Panc1 (cell line): ENCODE results near the gene DRD2.

Experiments
- CTCF ChIP-seq: fragments of 450-650 bp; IDR thresholded peaks from 2 replicates; pipeline ENCODE4 v1.5.1; 2017; ENCODE audit warnings: mild to moderate bottlenecking
- POLR2AphosphoS5 ChIP-seq: IDR thresholded peaks from 2 replicates; pipeline ENCODE4 v1.6.1; 2012; ENCODE audit warnings: mild to moderate bottlenecking, low read depth, low read length, moderate library complexity
- SIN3A ChIP-seq: IDR thresholded peaks from 2 replicates; pipeline ENCODE4 v1.6.1; 2012; ENCODE audit warnings: low read depth, mild to moderate bottlenecking, low read length, moderate library complexity, borderline replicate concordance; ENCODE audit not compliant: insufficient read depth

- TF ChIP-seq CTCF (no peak), SIN3A (no peak), POLR2AphosphoS5 (no peak)
Measured at GRCh38 chr11:113460469-113460868, 14.7 kb downstream of the DRD2 start.
